Head of caudate nucleus (tissue), 42 donors: ENCODE data around the gene NTRK2.
A peak's percentile ranks its signal among the peaks of the same experiment; 100 is the strongest.
"Not testable (repeated sequence)": the region's sequence is repeated elsewhere in the genome, so short reads cannot be mapped to it uniquely, and the experiment has no call there.

Experiments
- DNase-seq, 42 donors: peaks; one replicate each; pipeline versions ENCODE4 v3.0.0 to v3.0.0-alpha.2; 2020 to 2021; ENCODE audit warnings: mixed read lengths in 7 of 42
- intact Hi-C: fragments of 100-400 bp; cut with DNase I; formaldehyde crosslinking; loops from one replicate; pipeline ENCODE4 v1.15.0; 2022

Gene NTRK2

DNA sequence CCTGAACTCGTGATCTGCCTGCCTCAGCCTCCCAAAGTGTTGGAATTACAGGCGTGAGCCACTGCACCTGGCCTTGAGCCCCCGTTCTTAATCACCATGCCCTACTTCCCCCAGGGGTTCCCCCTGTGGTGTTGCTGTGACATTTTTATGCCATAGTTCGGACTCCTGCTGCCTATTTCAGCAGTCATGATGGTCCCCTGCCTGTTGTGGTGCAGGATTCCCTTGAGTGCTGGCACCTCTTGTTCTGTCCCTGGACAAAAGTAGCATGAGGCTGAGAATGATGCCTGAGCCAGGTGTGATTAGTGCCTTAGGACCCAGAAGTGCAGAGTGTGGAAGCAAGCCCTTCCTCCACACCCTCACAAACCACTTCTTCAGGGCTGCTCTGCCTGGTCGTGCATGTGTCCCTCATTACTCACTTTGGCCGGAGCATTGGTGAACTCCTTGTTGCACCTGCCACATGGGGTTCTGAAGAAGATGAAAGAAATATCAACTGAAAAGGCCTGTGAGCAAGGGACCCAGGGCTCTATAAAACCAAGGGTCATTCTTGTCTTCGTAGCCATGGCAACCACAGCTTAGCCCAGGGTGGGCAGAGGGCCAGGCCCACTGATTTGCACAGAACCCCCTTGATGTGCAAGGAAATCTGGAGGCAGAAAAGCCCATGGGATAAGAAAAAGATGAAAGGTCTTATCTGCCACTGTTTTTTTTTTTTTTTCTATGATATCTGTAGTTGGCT lies 228.0 kb downstream of the NTRK2 start:
- DNase-seq: peak in 3 of 42 donors; percentile 11 to 24 (median 20)
- intact Hi-C loops: no loop called here

DNA sequence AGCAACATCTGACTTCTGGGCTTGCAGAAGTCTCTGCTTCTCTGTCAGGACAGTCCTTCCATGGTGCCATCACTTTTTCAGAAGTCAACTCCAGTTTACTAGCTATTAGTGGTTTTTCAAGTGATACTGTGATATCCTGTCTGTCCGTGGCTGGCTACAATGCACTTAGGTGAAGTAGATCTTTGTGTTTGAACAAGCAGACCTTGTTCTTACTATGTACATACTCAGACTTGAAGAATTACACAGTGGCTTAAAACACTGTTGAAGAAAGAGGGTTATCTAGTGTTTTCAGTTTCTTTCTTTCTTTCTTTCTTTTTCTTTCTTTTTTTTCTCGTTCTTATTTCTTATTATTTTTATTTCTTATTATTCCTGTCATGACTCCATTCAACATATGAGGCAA lies 228.7 kb downstream of the NTRK2 start:
- intact Hi-C loops: no loop called here
- no peak for DNase-seq

DNA sequence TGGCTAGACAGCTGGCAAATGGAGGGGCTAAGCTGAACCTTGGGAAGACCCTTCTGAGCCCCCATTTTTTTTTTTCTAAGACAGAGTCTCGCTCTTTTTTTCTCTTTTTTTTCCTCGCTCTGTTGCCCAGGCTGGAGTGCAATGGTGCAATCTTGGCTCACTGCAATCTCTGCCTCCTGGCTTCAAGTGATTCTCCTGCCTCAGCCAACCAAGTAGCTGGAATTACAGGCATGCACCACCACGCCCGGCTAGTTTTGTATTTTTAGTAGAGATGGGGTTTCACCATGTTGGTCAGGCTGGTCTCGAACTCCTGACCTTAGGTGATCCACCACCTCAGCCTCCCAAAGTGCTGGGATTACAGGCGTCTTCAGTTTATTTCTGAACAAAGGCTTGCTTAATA lies 229.1 kb downstream of the NTRK2 start:
- DNase-seq, intact Hi-C loops: not testable (repeated sequence)

DNA sequence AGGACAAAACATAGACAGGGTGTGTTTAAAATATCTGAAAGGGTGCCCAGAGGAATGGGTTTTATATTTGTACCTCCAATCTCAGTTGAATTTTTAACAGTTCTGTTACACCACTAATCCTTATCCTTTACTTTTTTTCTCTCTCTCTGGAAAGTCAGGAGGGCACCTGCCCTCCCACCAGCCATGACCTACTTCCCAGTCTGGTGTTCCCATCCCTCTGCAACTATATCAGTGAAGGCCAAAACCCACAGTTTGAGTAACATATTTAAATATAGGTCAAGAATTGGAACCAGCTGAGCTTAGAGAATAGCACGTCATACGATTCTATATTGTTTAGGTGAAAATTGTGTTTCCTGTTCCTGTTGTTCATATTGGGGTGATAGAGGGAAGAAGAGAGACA lies 229.8 kb downstream of the NTRK2 start:
- intact Hi-C loops: no loop called here
- no peak for DNase-seq

DNA sequence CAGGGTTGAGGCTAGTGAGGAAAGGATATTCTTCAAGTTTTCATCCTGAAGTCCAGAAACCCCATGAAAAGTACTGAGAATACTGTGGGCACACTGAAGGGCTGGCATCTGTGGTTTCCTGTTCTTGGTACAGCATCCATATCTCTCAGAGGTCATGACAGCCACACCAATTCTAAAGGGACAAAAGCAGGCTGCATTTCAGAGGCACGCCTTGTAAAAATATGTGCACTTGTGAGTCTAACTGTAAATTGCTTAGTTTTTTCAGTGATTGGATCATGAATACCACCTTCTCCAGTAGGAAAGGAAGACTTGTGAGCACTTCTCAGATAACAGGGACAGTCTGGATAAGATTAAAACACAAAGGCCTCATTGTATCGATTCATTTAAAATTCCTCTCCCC lies 230.9 kb downstream of the NTRK2 start:
- intact Hi-C loops: no loop called here
- no peak for DNase-seq

DNA sequence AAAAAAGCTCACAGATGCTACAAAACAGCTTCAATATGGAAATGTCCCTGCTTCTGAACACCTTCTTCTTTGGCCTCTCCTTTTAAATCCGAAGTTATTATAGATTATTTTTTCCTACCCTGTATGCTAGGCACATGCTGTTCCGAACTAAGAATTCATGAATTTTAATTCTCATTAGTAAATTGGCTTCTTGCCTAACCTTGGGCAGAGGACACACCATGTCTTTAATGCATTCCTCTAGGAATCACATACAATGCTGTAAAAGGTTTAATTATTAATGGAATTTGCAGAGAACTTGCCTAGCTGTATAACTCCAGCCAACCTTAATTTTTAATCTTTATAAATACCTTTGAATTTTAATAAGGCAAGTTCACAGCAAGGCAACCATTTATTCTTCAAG lies 234.4 kb downstream of the NTRK2 start:
- no peak for DNase-seq
- intact Hi-C loops: no loop called here

DNA sequence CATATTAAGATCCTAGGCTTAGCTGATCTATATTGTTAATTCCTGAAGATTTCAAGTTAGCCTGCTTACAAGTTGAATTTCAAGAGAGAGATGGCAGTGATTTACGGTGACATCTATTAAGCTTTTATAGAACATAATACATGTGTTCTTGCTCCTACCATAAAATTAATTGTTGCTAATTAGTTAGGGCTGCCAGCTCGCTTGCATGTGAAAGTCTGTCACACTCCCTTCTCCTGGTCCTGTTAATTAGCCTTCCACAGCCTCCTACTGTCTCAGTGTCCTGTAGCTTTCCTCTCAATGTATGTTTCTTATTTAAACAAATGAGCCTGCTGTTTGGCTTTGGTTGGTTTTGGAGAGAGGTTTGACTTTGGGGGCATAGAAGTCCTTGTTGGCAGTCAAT lies 247.2 kb downstream of the NTRK2 start:
- intact Hi-C loops: no loop called here
- DNase-seq: no peak

DNA sequence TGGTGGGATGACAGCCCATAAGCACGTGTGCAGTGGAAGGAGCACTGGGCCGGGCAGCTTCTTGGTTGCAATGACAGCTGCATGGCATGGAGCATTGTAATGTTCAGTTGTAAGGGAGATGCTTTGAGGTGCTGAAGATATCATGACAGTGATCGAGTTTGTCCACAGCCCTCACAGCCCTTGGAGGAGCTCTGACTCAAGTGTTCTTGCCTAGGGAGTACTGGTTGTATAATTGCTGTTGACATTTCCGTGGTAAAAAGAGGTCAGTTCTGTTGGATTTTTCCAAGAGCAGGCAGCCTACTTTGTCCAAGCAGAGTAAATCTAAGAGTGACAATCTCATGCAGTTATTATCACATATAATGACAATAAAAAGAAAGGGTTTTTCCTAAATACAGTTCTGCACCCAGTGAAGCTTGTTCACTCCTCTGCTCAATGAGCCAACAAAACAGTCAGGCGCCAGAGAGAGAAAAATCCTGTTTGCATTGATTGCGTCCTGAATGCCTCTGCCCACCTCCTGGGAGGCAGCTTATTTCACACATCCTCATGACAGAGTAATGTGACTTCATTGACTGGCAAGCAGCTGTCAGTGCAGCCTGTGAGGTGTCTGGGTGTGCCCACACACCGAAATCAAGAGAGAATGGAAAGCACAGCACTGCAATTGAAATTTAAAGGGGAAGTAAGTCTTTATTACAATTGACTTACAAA lies 248.0 kb downstream of the NTRK2 start:
- peak in 36 of 42 donors; percentile 18 to 84 (median 46) for DNase-seq
- intact Hi-C loops: no loop called here

DNA sequence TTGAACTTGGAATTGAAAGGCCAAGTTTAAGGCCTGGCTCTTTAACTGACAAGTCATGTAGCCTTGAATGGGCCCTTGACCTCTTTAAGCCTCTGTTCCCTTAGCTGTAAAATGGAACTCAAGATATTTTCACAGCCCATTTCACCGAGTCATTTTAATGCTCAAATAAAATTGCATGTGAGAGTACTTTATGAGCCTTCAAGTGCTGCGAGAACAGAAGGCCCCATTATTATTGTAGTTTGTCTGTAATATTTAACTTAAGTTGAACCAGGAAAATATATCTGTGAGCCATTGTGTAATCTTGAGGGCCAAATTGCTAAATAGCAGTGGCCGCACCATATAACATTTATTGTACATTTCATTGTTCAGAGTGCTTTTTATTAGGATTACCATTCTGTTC lies 249.9 kb downstream of the NTRK2 start:
- no peak for DNase-seq
- intact Hi-C loops: no loop called here

DNA sequence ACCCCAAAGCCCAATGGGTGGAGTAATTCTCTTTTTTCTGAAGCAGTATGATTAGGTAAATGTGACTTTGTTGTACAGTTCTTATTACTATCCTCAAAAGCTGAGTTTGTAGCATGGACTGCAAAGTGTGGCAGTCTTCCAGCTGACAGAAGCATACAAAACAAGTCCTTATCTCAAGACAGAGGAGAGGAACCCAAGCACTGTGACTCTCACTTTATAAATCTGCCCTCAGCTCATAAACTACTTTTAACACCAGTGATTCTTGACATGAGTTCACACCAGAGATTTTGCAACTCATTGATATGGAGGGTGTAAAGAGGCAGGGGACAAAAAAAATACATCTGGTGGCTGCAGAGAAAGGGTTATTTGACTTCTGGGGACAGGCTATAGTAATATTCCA lies 251.6 kb downstream of the NTRK2 start:
- DNase-seq: no peak
- intact Hi-C loops: loop anchor here (10.0 kb wide), 1 partner anchor 56 kb away; no protein-coding TSS in a partner anchor

DNA sequence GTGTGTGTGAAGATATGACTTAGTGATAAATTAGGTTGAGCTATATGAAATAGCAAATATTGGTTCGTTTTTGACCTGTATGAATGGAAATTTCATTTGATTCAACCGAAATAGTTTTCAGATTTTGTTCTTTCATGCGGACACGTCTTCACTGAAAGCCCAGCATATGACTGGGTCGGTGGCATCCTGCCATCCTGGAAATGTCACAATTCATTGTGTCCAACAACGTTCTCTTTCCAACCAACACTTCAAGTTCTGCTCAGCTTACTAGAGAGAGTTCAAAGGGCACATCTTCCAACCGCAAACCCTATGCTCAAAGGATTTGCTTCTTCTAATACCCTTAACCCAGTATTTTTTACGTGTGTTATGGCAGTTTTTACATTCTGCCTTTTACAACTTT lies 252.5 kb downstream of the NTRK2 start:
- intact Hi-C loops: loop anchor here (10.0 kb wide), 1 partner anchor 57 kb away; no protein-coding TSS in a partner anchor

DNA sequence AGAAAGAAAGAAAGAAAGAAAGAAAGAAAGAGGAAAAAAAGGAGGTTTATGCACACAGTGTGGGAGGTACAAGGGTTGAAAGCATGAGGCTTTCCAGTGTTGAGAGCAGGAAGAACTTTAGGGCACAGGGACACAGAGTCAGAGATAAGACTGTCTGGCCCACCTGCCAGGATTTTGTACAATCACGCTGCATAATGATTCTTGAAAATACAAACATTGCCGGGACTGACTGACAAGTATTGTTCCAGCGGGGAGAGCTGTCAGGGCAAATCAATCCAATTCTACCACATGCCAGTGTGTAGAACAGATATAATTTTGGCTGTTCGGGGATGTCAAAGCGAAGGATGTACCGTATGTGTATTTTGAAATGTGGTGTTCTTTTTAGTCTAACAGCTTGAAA lies 254.7 kb downstream of the NTRK2 start:
- intact Hi-C loops: loop anchor here (10.0 kb wide), 1 partner anchor 59 kb away; no protein-coding TSS in a partner anchor
- no peak for DNase-seq

More for the DNA sequence above, 252.5 kb downstream of the NTRK2 start:
- DNase-seq: peak in 33 of 42 donors; percentile 15 to 81 (median 44)

DNA sequence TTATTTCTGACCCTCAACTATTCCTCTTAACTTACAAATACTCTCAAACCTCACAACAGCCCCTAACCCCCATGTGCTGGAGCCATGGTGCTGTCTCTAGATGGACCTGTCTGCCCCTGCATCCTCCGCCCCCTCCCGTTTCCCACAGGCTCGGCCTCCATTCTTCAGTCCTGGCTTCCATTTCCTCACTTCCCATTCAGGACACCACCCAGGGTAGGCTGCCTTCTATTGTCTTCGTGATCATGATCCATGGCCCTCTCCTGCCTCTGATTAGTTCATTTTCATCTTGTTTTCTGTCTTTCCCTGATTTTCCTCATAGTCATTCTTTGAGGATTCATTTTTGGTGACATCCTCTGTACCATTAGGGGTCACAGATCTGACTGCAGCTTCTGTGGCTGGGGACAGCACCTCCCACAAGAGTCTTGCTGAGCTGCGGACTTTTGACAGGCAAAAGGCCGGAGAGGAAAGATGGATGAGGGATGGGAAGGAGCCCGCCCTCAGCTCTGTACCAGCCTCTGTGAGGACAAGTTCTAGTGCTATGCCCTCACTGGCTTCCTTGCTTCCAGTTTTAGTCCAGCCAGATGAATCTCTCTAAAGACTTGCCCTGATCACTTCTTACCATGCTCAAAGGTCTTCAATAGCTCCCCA lies 255.8 kb downstream of the NTRK2 start:
- DNase-seq: no peak
- intact Hi-C loops: loop anchor here (10.0 kb wide), 1 partner anchor 61 kb away; no protein-coding TSS in a partner anchor

DNA sequence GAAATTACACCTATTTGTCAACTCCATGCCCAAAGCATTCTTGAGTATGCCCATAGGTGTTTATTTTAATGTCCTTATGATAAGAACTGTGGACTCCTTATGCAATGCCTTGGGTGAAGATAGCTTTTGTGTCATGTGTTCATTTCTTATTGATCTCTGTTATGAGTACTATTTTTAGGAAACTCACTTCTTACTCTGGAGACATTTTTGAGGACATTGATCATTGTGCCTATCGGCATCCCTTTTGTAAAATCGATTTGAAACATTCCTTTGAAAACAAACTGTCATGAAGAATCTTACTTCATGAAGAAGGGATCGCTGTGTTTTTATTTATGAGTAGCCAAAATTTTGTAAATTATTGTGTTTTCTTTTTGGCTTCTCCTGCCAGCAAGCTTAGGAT lies 257.3 kb downstream of the NTRK2 start:
- no peak for DNase-seq
- intact Hi-C loops: loop anchor here (10.0 kb wide), 1 partner anchor 62 kb away; no protein-coding TSS in a partner anchor

DNA sequence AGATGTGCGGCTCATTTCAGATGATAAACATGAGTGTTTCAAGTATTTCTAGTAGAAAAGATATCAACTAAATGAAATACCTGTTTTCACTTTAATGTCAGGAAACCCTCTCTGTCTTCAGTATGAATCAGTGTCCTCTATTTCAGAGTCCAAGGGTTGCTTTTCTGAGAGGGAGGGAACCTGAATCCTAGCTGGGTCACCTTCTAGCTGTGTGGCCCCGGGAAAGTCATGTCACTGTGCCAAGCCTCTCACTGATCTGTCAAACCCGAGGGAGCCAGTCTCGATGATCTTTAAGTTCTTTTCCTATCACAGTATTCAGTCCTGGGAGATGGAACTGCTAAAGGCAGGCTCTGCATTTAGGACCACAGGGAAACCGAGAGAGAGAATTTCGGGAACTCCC lies 258.9 kb downstream of the NTRK2 start:
- intact Hi-C loops: loop anchor here (10.0 kb wide), 1 partner anchor 64 kb away; no protein-coding TSS in a partner anchor

DNA sequence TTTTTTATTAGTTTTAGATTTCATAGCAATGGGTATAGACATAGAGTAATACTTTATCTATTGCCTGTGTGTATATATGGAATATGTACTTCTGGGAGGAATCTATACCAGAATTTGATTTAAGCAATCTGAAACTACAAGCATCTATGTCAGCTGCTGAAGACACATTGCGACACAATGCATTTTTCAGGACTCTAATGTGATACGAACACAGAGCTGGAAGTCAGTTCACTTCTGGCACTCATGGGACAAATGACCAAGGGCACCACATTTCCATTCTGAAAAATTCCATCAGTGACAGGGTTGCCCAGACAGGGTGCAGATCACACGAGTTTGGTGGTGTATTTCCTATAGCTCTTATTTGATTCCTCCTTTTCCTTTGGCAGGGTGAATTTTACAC lies 259.5 kb downstream of the NTRK2 start:
- intact Hi-C loops: loop anchor here (10.0 kb wide), 1 partner anchor 64 kb away; no protein-coding TSS in a partner anchor

More for the DNA sequence above, 258.9 kb downstream of the NTRK2 start:
- DNase-seq: no peak

DNA sequence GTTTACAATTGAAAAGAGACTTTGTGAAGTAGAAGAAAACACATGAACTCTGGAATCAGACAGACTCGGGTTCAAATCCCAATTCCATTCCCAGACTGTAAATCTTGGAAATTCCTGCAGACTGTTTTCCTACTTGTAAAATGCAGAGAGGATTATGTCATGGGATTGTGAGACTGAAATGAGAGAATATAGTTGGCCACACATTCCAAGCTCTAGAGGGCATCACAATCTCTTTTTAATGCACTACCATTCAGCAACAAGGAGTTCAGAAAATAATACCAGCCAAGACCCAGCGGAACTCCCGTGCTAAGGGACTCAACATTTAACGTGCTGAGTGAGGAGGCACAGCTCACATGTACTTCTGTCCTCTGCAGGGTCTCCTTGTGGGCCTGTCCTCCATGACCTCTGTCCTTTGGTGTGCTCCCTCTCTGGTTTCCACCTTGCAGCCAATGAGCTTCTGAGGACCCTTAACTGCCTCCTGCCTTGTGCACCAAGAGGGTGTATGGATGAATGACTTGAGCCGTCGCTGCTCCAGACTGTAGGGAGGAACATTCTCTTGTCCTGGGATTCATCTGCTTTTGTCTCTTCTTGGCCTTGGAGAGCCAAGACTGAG lies 263.5 kb downstream of the NTRK2 start:
- DNase-seq: peak in 2 of 42 donors; percentile 24 to 46
- intact Hi-C loops: no loop called here

More for the DNA sequence above, 259.5 kb downstream of the NTRK2 start:
- no peak for DNase-seq

DNA sequence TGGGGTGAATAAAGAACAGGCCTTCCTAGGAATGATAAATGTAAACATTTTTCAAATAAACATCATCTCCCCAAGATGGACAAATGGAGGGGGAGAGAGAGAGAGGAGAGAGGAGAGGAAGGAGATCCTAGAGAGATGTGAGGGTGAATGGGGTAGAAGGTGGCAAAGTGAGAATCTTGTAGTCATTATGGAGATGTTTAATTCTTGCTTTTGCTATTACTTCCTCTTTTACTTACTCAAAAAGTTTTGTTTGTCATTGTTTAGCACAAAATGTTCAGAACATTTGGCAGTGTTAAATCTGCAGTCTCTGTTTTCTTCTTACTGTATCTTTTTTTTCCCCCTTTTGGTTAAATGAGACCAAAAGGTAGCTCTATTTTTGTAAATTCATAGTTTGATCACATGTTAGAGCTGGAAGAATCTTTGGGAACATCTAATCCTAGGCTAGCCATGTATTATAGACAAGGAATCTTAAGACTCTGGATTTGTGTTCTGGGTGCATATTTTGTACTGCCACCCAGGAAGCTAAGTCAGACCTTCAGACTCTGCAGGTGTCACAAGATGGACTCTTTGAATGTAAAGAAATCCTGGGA lies 266.1 kb downstream of the NTRK2 start:
- intact Hi-C loops: no loop called here
- no peak for DNase-seq

DNA sequence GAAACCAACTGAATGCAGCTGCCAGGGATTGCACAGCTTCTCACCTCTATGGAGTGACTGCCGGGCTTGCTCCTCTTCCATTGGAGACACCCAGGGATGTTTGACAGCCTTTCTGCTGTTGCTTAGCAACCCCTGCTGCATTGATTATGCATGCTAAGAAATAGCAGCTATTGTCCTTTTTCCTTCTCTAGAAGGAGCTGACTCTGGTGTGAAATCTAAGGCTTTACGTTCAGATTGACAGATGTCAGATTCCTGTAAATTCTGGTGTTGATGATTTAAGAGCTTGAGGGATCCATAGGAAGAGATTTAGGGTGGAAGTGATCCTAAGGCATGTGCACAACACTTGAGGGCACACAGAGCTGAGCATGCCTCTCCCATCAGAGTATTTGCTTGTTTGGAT lies 267.7 kb downstream of the NTRK2 start:
- intact Hi-C loops: no loop called here
- DNase-seq: peak in 34 of 42 donors; percentile 29 to 90 (median 50)
